ENCODE results near the gene ZFP91. TPM values are rescaled to one million over a fixed set of nuclear protein-coding genes. Genes with fewer than 3 reads are reported as not detected.

The ZFP91 gene
- total RNA-seq, 3 donors from 2014 or later (not counting 1 experiment from before 2014, with no cell fraction given): 54.8 to 61.8 (median 57.8) TPM

DNA sequence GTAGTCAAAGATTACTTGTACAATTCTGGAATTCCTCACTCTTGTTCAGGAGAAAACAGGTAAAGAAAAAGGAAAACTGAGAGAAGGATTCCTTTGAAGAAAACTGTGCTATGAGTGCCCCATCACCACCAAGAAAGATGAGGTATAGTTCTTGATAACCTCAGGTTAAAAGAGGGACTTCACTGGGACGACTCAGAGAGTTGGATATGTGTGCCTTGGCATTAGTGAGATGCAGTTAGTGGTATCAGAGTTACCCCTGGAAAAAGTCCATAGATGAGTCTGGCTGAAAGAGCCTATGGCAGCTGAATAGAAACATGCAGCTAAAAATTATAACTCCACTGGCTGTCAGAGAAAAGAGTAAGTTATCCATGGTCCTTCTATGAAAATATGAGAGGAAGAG, 32.0 kb upstream of the ZFP91 start:
- Histone ChIP-seq H3K4me3 (ENCODE audit: low read length) (no peak overlapping the region), H3K27ac (ENCODE audit: low read length) (no peak overlapping the region), H3K9me3 (ENCODE audit: control insufficient read depth, insufficient read depth, low read length) (no peaks in the 10 kb centered on the region), H3K4me1 (ENCODE audit: control insufficient read depth, insufficient read depth, low read length) (no peaks in the 10 kb centered on the region), H3K27me3 (ENCODE audit: control insufficient read depth, insufficient read depth, low read length) (no peaks in the 10 kb centered on the region), H3K36me3 (ENCODE audit: control insufficient read depth, insufficient read depth, low read length) (peaks cover 93% of the 10 kb centered on the region)
- no peak for ATAC-seq
- no peaks in the 10 kb centered on the region for H3K27me3 Mint-ChIP-seq (ENCODE audit: low read depth in 2 of 2)
- H3K4me3 Mint-ChIP-seq: no peak overlapping the region
- peaks cover 62% of the 10 kb centered on the region for H3K36me3 Mint-ChIP-seq
- intact Hi-C loops (cut with micrococcal nuclease): no loop called here
- peaks cover 7 to 9% of the 10 kb centered on the region in 2 donors for H3K4me1 Mint-ChIP-seq
- no peak for DNase-seq
- TF ChIP-seq, protein P1, sequence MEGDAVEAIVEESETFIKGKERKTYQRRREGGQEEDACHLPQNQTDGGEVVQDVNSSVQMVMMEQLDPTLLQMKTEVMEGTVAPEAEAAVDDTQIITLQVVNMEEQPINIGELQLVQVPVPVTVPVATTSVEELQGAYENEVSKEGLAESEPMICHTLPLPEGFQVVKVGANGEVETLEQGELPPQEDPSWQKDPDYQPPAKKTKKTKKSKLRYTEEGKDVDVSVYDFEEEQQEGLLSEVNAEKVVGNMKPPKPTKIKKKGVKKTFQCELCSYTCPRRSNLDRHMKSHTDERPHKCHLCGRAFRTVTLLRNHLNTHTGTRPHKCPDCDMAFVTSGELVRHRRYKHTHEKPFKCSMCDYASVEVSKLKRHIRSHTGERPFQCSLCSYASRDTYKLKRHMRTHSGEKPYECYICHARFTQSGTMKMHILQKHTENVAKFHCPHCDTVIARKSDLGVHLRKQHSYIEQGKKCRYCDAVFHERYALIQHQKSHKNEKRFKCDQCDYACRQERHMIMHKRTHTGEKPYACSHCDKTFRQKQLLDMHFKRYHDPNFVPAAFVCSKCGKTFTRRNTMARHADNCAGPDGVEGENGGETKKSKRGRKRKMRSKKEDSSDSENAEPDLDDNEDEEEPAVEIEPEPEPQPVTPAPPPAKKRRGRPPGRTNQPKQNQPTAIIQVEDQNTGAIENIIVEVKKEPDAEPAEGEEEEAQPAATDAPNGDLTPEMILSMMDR (IDR thresholded peaks at IDR 0.05): no peak
- peak overlapping the region; percentile 12 to 62 for H3K27ac Mint-ChIP-seq
- no peaks in the 10 kb centered on the region for H3K9me3 Mint-ChIP-seq
- WGBS (ENCODE audit: insufficient coverage): 95% methylated on average over 1 of the region's 1 CpG

DNA sequence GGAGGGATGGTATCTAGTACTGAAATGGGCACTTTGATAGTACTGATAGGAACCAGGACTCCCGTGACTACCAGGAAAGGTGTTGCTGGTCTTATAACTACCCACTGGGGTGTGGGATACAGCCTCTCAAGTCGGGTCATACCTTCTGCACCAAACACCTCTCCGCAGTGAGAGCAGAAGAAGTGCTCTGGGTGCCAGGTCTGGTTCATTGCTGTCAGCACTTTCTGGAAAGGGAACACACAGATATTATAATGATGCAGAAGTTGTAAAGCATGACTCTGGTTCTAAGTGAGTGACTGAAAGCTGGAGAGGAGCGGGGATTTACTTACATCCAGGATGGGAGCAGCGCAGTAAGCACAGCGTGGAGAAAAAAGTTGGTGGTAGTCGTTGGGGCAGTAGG, 29.2 kb upstream of the ZFP91 start:
- no peaks in the 10 kb centered on the region for H3K4me1 ChIP-seq (ENCODE audit: control insufficient read depth, insufficient read depth, low read length)
- no peak overlapping the region for H3K27ac Mint-ChIP-seq
- peaks cover 72% of the 10 kb centered on the region for H3K36me3 Mint-ChIP-seq
- ATAC-seq (no peak), DNase-seq (no peak)
- H3K27me3 Mint-ChIP-seq (ENCODE audit: low read depth in 2 of 2): no peaks in the 10 kb centered on the region
- no peaks in the 10 kb centered on the region for H3K9me3 ChIP-seq (ENCODE audit: control insufficient read depth, insufficient read depth, low read length)
- H3K27me3 ChIP-seq (ENCODE audit: control insufficient read depth, insufficient read depth, low read length): no peaks in the 10 kb centered on the region
- peaks cover 96% of the 10 kb centered on the region for H3K36me3 ChIP-seq (ENCODE audit: control insufficient read depth, insufficient read depth, low read length)
- H3K27ac ChIP-seq (ENCODE audit: low read length): no peak overlapping the region
- no peaks in the 10 kb centered on the region for H3K9me3 Mint-ChIP-seq
- 99% methylated on average over 7 of the region's 7 CpGs for WGBS (ENCODE audit: insufficient coverage)
- intact Hi-C loops (cut with micrococcal nuclease): no loop called here
- TF ChIP-seq, protein P1 (IDR thresholded peaks at IDR 0.05): no peak
- H3K4me1 Mint-ChIP-seq: peaks cover 13 to 19% of the 10 kb centered on the region in 2 donors
- H3K4me3 ChIP-seq (ENCODE audit: low read length): no peak overlapping the region
- no peak overlapping the region for H3K4me3 Mint-ChIP-seq

DNA sequence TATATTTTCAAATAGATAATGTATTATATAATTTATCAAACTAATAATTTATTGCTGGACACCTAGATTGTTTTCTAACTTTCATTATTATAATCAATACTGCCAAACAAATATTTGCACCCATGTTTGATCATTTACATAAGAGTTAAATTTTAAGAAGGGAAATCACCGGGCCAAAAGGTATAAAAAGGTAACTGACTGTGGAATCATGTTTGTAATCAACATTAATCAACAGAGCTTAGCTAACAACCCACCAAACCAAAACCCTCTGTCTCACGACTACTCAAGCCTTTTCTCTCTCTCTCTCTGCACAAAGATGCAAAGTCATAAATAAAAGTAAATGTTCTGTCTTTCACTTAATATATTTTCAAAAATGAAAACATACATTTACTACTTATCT, 18.0 kb upstream of the ZFP91 start:
- TF ChIP-seq, protein P1 (IDR thresholded peaks at IDR 0.05): no peak
- Histone ChIP-seq H3K27me3 (ENCODE audit: control insufficient read depth, insufficient read depth, low read length) (no peaks in the 10 kb centered on the region), H3K4me3 (ENCODE audit: low read length) (no peak overlapping the region), H3K9me3 (ENCODE audit: control insufficient read depth, insufficient read depth, low read length) (no peaks in the 10 kb centered on the region), H3K4me1 (ENCODE audit: control insufficient read depth, insufficient read depth, low read length) (peaks cover 9% of the 10 kb centered on the region), H3K27ac (ENCODE audit: low read length) (no peak overlapping the region), H3K36me3 (ENCODE audit: control insufficient read depth, insufficient read depth, low read length) (peaks cover 40% of the 10 kb centered on the region)
- 36% methylated on average over 1 of the region's 2 CpGs for WGBS (ENCODE audit: insufficient coverage)
- Mint-ChIP-seq H3K4me3 (no peak overlapping the region), H3K27me3 (ENCODE audit: low read depth in 2 of 2) (no peaks in the 10 kb centered on the region), H3K36me3 (peaks cover 15% of the 10 kb centered on the region), H3K9me3 (no peaks in the 10 kb centered on the region), H3K4me1 (peaks cover 58 to 61% of the 10 kb centered on the region in 2 donors), H3K27ac (peak overlapping the region; percentile 79 to 82)
- intact Hi-C loops (cut with micrococcal nuclease): no loop called here
- DNase-seq: no peak
- no peak for ATAC-seq

DNA sequence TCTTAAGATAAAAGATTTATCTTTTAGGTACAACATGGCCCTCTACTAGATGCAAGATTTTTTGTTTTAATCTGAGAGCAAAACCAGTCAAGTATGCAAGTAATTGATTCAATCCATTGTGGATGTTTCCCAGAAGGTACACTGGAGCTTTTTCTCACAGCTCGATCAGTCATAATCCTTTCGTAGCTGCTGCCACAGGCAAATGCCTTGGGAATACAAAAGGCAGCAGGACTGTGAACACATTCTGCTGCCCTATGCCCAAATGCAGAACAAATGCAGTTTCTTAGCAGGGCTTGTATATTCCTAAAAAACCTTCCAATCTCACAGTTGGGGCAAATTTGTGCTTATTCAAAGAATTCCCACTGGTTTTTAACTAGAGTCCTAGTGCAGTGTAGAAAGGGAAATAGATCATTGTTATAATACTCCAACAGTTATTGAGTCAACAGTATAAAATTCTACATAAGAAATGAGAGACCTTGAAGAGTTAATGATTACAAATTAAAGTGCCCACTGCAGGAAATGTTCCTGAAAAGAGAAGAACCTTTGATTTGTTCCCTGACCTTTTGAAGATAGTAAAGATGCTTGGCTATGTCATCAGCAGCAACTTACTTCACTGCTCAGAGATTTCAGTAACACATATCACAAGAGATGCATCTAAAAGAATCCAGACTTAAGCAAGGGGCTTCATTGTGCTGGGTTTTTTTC, 17.3 kb upstream of the ZFP91 start:
- Mint-ChIP-seq H3K4me3 (no peak overlapping the region), H3K36me3 (peaks cover 15% of the 10 kb centered on the region), H3K4me1 (peaks cover 58 to 59% of the 10 kb centered on the region in 2 donors), H3K27ac (peak overlapping the region; percentile 79 to 82), H3K9me3 (no peaks in the 10 kb centered on the region), H3K27me3 (ENCODE audit: low read depth in 2 of 2) (no peaks in the 10 kb centered on the region)
- no peak for DNase-seq
- ATAC-seq: no peak
- intact Hi-C loops (cut with micrococcal nuclease): no loop called here
- Histone ChIP-seq H3K4me1 (ENCODE audit: control insufficient read depth, insufficient read depth, low read length) (peaks cover 9% of the 10 kb centered on the region), H3K27me3 (ENCODE audit: control insufficient read depth, insufficient read depth, low read length) (no peaks in the 10 kb centered on the region), H3K4me3 (ENCODE audit: low read length) (no peak overlapping the region), H3K36me3 (ENCODE audit: control insufficient read depth, insufficient read depth, low read length) (peaks cover 44% of the 10 kb centered on the region), H3K27ac (ENCODE audit: low read length) (no peak overlapping the region), H3K9me3 (ENCODE audit: control insufficient read depth, insufficient read depth, low read length) (no peaks in the 10 kb centered on the region)
- TF ChIP-seq, protein P1 (IDR thresholded peaks at IDR 0.05): no peak
- WGBS (ENCODE audit: insufficient coverage): 95% methylated on average over 2 of the region's 2 CpGs
